Measurements from ENCODE around the gene SLC40A1. TPM values are rescaled to one million over a fixed set of nuclear protein-coding genes. Genes with fewer than 3 reads are reported as not detected.

The SLC40A1 gene
- total and polyA plus RNA-seq, 2 of the 8 experiments (the other 6 are each of a cell fraction or from before 2014, with no cell fraction given), result 0.03 TPM; not detected in 1

GRCh38 chr2:189560273-189560586 is 20.4 kb downstream of the SLC40A1 start:
- TF ChIP-seq JUND (IDR thresholded peaks at IDR 0.05; ENCODE audit: low read length), result no peak
- no peak for TF ChIP-seq SIN3A (conservative IDR thresholded peaks at IDR 0.05 in 1 of 2, IDR thresholded peaks at IDR 0.05 in 1 of 2; ENCODE audit: low read depth in 1 of 2, low read length in 2 of 2)
- no peak for TF ChIP-seq SUZ12 (IDR thresholded peaks at IDR 0.05; ENCODE audit: low read length)
- TF ChIP-seq RAD21 (IDR thresholded peaks at IDR 0.05 in 1 of 2, conservative IDR thresholded peaks at IDR 0.05 in 1 of 2; ENCODE audit: low read depth in 2 of 2, low read length in 2 of 2), result no peak
- no peaks in the 10 kb centered on the region for H3K9me3 ChIP-seq (ENCODE audit: insufficient read depth in 2 of 2, low read depth in 1 of 2, low read length in 1 of 2)
- H3K79me1 ChIP-seq (ENCODE audit: low read depth, low read length), result no peaks in the 10 kb centered on the region
- H3K4me2 ChIP-seq (ENCODE audit: insufficient read depth in 1 of 2, low read depth in 2 of 2, low read length in 2 of 2), result no peak overlapping the region
- no peak overlapping the region for H3K23ac ChIP-seq (ENCODE audit: insufficient read length)
- no peak overlapping the region for H3K14ac ChIP-seq (ENCODE audit: insufficient read length)
- no peak overlapping the region for H2BK120ac ChIP-seq (replicated peaks; ENCODE audit: low read depth, low read length)
- no peak overlapping the region for H4K5ac ChIP-seq (ENCODE audit: insufficient read length, low read depth, low read length)
- FAIRE-seq (no peak), DNase-seq (ENCODE audit: low read depth in 1 of 2, low spot score in 2 of 2) (no peak)
- H3K27me3 ChIP-seq (replicated peaks in 1 of 4; ENCODE audit: control insufficient read depth in 3 of 4, extremely low read depth in 1 of 4, insufficient read depth in 3 of 4, low read length in 3 of 4), result no peaks in the 10 kb centered on the region
- no peaks in the 10 kb centered on the region for H4K20me1 ChIP-seq (replicated peaks in 1 of 2; ENCODE audit: control insufficient read depth in 1 of 2, insufficient read depth in 2 of 2, low read length in 2 of 2)
- H2AK5ac ChIP-seq (ENCODE audit: low read depth, low read length), result no peak overlapping the region
- H2BK5ac ChIP-seq (ENCODE audit: low read depth, low read length), result no peak overlapping the region
- no peak overlapping the region for H2BK20ac ChIP-seq (ENCODE audit: low read length)
- no peak overlapping the region for H4K8ac ChIP-seq (ENCODE audit: extremely low read depth, insufficient read depth, low read length)
- H3K4me3 ChIP-seq (ENCODE audit: extremely low read depth in 1 of 4, insufficient read depth in 2 of 4, low read depth in 3 of 4, low read length in 4 of 4), result no peak overlapping the region
- peaks cover 0 to 6% (median 2%) of the 10 kb centered on the region in 4 experiments; a peak in 2 of 7 replicates for H3K4me1 ChIP-seq (replicated peaks in 1 of 4; ENCODE audit: control insufficient read depth in 3 of 4, insufficient read depth in 4 of 4, low read length in 3 of 4)
- no peak overlapping the region for H3K4ac ChIP-seq (replicated peaks; ENCODE audit: insufficient read length, low read depth, low read length)
- no peaks in the 10 kb centered on the region for H3K79me2 ChIP-seq (ENCODE audit: control insufficient read depth in 1 of 2, insufficient read depth in 2 of 2, low read length in 2 of 2)
- no peak overlapping the region for H2BK12ac ChIP-seq (ENCODE audit: low read depth, low read length)
- H3K36me3 ChIP-seq (ENCODE audit: control insufficient read depth in 2 of 4, insufficient read depth in 4 of 4, low read length in 3 of 4), result no peaks in the 10 kb centered on the region
- H3K56ac ChIP-seq (replicated peaks; ENCODE audit: insufficient read length, low read depth, low read length), result no peak overlapping the region
- no peak overlapping the region for H2BK15ac ChIP-seq (ENCODE audit: low read length)
- no peak overlapping the region for H4K91ac ChIP-seq (replicated peaks; ENCODE audit: insufficient read length, low read length)
- no peak overlapping the region for H2AFZ ChIP-seq (ENCODE audit: low read length)
- no peak overlapping the region for H3K18ac ChIP-seq (ENCODE audit: extremely low read depth, low read length)
- no peaks in the 10 kb centered on the region for H3K23me2 ChIP-seq (ENCODE audit: low read depth, low read length)
- POLR2A ChIA-PET (ENCODE audit: partially characterized antibody), result no interaction called here
- CTCF ChIA-PET (ENCODE audit: partially characterized antibody), result no interaction called here
- no peak overlapping the region for H3K9ac ChIP-seq (replicated peaks in 1 of 4; ENCODE audit: extremely low read depth in 1 of 4, low read depth in 3 of 4, low read length in 3 of 4)
- H3K27ac ChIP-seq (ENCODE audit: low read depth, low read length), result no peak overlapping the region

Measured in H1 (cell line).